Lower lobe of right lung (tissue), 2 donors: ENCODE data around the gene BMS1. TPM values are rescaled to one million over a fixed set of nuclear protein-coding genes. Genes with fewer than 3 reads are reported as not detected.
"Not testable (repeated sequence)": the region's sequence is repeated elsewhere in the genome, so short reads cannot be mapped to it uniquely, and the experiment has no call there.

Source experiments
- ATAC-seq, 2 donors: fragments of 200-7000 bp; cut with Tn5 transposase; one replicate each; pipeline ENCODE4 v1.9.1; 2020 to 2022; ENCODE audit warnings: mild to moderate bottlenecking in 2 of 2, moderate library complexity in 2 of 2
- DNase-seq: peaks from one replicate; pipeline ENCODE4 v3.0.0-alpha.2; 2020
- H3K27ac ChIP-seq: fragments of 200-600 bp; one replicate; pipeline ENCODE4 v1.8.0; 2022
- H3K27me3 ChIP-seq: fragments of 200-600 bp; one replicate; pipeline ENCODE4 v1.8.0; 2022; ENCODE audit warnings: low read depth
- H3K36me3 ChIP-seq: fragments of 200-600 bp; one replicate; pipeline ENCODE4 v1.8.0; 2022; ENCODE audit warnings: mild to moderate bottlenecking
- H3K4me1 ChIP-seq: fragments of 200-600 bp; one replicate; pipeline ENCODE4 v1.8.0; 2022
- H3K4me3 ChIP-seq: fragments of 200-600 bp; one replicate; pipeline ENCODE4 v1.8.0; 2022; ENCODE audit warnings: mild to moderate bottlenecking
- H3K9me3 ChIP-seq: fragments of 200-600 bp; one replicate; pipeline ENCODE4 v1.8.0; 2022
- intact Hi-C: fragments of 100-400 bp; cut with DNase I; formaldehyde crosslinking; loops from one replicate; pipeline ENCODE4 v1.11.0; 2022
- long read RNA-seq: library from polyadenylated mRNA; unstranded; transcript quantifications from one replicate; pipeline ENCODE4 v2.0.0, GENCODE V29; 2021
- total RNA-seq: library from RNA; stranded (reverse); fragmentation: NEBNext Ultra II Directional; extraction: Animal tissue kit (Norgen Biotek cat#: 25700); gene quantifications from one replicate; pipeline ENCODE4 v1.2.1, GENCODE V29; 2021
- TF ChIP-seq, protein P1 (sequence below): fragments of 200-600 bp; IDR thresholded peaks from one replicate; pipeline ENCODE4 v1.8.0; 2022; ENCODE audit warnings: antibody characterized with exemption, mild to moderate bottlenecking
- donor health status: DM: no; HTN: yes; CAD: no; lungs with severe emphysema.

BMS1 gene, protein sequence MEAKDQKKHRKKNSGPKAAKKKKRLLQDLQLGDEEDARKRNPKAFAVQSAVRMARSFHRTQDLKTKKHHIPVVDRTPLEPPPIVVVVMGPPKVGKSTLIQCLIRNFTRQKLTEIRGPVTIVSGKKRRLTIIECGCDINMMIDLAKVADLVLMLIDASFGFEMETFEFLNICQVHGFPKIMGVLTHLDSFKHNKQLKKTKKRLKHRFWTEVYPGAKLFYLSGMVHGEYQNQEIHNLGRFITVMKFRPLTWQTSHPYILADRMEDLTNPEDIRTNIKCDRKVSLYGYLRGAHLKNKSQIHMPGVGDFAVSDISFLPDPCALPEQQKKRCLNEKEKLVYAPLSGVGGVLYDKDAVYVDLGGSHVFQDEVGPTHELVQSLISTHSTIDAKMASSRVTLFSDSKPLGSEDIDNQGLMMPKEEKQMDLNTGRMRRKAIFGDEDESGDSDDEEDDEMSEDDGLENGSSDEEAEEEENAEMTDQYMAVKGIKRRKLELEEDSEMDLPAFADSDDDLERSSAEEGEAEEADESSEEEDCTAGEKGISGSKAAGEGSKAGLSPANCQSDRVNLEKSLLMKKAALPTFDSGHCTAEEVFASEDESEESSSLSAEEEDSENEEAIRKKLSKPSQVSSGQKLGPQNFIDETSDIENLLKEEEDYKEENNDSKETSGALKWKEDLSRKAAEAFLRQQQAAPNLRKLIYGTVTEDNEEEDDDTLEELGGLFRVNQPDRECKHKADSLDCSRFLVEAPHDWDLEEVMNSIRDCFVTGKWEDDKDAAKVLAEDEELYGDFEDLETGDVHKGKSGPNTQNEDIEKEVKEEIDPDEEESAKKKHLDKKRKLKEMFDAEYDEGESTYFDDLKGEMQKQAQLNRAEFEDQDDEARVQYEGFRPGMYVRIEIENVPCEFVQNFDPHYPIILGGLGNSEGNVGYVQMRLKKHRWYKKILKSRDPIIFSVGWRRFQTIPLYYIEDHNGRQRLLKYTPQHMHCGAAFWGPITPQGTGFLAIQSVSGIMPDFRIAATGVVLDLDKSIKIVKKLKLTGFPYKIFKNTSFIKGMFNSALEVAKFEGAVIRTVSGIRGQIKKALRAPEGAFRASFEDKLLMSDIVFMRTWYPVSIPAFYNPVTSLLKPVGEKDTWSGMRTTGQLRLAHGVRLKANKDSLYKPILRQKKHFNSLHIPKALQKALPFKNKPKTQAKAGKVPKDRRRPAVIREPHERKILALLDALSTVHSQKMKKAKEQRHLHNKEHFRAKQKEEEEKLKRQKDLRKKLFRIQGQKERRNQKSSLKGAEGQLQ
- total RNA-seq = 12.5 TPM
- long read RNA-seq, full-length matches to known transcripts = 18 of 48 reads
- long read RNA-seq, partial matches to known transcripts = 15 of 48 reads
- long read RNA-seq, other reads (novel, unspliced or antisense) = 15 of 48 reads

DNA sequence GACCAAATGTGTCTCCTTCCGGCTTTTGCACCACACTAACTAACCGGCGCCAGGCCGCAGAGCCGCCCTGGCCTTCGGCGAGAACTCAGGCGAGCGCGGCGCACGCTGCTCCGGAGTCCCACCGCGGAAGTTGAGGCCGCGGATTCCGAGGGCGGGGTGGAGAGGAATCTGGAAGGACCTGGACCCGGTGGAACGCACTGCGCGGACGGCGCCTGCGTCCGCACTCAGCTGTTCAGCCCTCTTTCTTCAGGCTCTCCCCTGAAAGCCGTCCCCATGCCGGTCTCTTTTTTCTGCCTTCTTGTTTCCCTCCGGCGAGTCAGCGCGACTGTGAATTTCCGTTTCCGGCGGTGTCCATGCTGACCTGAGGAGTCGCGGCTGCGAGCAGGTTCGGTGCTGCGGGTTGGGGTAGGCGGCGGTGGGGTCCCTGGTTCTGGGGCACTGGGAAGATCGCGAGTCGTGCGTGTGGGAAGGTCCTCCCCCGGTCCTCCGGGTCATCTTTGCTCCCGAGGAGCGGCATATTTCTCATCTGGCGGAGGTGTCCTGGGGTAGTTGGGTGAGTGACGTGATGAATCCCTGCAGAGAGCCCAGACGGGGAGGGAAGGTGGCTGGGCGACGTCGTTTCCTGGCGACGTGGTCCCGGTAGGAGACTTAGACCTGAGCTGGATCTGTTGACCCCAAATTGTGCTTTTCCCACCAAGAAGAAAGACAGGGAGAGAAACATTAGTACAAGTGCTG, at the start of gene BMS1:
Gene BMS1 (plus strand): TSS at position 350 of the 735 bp plus-strand sequence. CDS start 1,600 bp downstream, outside the sequence.
- peaks cover 33% of the 10 kb centered on the region for H3K36me3 ChIP-seq
- ATAC-seq (peak; percentile 98), DNase-seq (peak; percentile 89)
- intact Hi-C loops = no loop called here
- H3K4me1 ChIP-seq = peaks cover 11% of the 10 kb centered on the region
- peak within 1 kb of the TSS; percentile 83 for H3K4me3 ChIP-seq
- TF ChIP-seq, protein P1, sequence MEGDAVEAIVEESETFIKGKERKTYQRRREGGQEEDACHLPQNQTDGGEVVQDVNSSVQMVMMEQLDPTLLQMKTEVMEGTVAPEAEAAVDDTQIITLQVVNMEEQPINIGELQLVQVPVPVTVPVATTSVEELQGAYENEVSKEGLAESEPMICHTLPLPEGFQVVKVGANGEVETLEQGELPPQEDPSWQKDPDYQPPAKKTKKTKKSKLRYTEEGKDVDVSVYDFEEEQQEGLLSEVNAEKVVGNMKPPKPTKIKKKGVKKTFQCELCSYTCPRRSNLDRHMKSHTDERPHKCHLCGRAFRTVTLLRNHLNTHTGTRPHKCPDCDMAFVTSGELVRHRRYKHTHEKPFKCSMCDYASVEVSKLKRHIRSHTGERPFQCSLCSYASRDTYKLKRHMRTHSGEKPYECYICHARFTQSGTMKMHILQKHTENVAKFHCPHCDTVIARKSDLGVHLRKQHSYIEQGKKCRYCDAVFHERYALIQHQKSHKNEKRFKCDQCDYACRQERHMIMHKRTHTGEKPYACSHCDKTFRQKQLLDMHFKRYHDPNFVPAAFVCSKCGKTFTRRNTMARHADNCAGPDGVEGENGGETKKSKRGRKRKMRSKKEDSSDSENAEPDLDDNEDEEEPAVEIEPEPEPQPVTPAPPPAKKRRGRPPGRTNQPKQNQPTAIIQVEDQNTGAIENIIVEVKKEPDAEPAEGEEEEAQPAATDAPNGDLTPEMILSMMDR = no peak
- no peaks in the 10 kb centered on the region for H3K9me3 ChIP-seq
- H3K27me3 ChIP-seq = no peaks in the 10 kb centered on the region
- H3K27ac ChIP-seq = peak within 1 kb of the TSS; percentile 96

- no peaks in the 10 kb centered on the region for H3K9me3 ChIP-seq
- TF ChIP-seq, protein P1 = no peak
- peaks cover 4% of the 10 kb centered on the region for H3K27me3 ChIP-seq
- no peak overlapping the region for H3K4me3 ChIP-seq
- DNase-seq (no peak), ATAC-seq (no peak)
- intact Hi-C loops = no loop called here
- no peak overlapping the region for H3K27ac ChIP-seq
- no peaks in the 10 kb centered on the region for H3K4me1 ChIP-seq
- no peaks in the 10 kb centered on the region for H3K36me3 ChIP-seq
Observed at GRCh38 chr10:42734536-42734935, 48.1 kb upstream of the BMS1 start.

DNA sequence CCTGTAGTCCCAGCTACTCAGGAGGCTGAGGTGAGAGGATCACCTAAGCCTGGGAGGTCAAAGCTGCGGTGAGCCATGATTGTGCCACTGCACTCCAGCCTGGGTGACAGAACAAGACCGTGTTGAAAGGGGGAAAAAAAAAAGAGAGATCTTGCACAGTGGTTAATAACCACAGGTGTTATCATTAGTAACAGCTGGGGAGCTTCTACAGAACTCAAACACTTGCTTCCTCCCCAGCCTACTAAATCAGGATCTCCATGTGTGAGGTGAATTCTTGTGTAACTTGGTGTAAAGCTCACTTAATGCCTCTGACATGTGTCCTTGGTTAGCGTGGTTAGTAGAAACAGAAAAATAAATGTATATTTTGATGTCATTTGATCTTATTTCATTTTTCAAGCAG, 43.9 kb upstream of the BMS1 start:
- Histone ChIP-seq H3K27me3 (no peaks in the 10 kb centered on the region), H3K27ac (no peak overlapping the region), H3K4me3 (no peak overlapping the region), H3K36me3 (no peaks in the 10 kb centered on the region), H3K9me3 (peaks cover 8% of the 10 kb centered on the region), H3K4me1 (no peaks in the 10 kb centered on the region)
- DNase-seq = no peak
- TF ChIP-seq, protein P1 = no peak
- no peak for ATAC-seq
- intact Hi-C loops = no loop called here

GRCh38 chr10:42741536-42741935, 41.1 kb upstream of the BMS1 start:
- H3K27me3 ChIP-seq, H3K9me3 ChIP-seq, H3K36me3 ChIP-seq, DNase-seq, ATAC-seq, intact Hi-C loops, H3K27ac ChIP-seq, H3K4me3 ChIP-seq, H3K4me1 ChIP-seq: not testable (repeated sequence)

DNA sequence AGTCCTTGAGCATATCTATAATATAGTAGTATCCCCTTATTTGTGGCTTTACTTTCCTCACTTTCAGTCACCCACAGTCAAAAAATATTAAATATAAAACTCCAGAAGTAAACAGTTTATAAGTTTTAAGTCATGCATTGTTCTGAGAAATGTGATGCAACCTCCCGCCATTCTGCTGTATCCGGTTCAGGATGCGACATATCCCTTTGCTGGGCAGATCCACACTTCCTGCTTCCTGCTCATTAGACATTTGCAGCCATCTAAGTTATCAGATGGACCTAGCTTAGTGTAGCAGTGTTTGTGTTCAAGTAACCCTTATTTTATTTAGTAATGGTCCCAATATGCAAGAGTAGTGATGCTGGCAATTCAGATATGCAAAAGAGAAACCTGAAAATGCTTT, 38.9 kb upstream of the BMS1 start:
- no peaks in the 10 kb centered on the region for H3K36me3 ChIP-seq
- DNase-seq = no peak
- no peak overlapping the region for H3K4me3 ChIP-seq
- TF ChIP-seq, protein P1 = no peak
- no peaks in the 10 kb centered on the region for H3K4me1 ChIP-seq
- ATAC-seq = no peak
- H3K27ac ChIP-seq = no peak overlapping the region
- peaks cover 8% of the 10 kb centered on the region for H3K9me3 ChIP-seq
- no peaks in the 10 kb centered on the region for H3K27me3 ChIP-seq
- intact Hi-C loops = no loop called here
